ENCODE results near the gene ZNF488. TPM values are rescaled to one million over a fixed set of nuclear protein-coding genes. Genes with fewer than 3 reads are reported as not detected.

ZNF488 gene
- total RNA-seq, 2 experiments from 2014 or later, result 0.12 TPM; not detected in 1

GRCh38 chr10:47326306-47326926 is 57.7 kb downstream of the ZNF488 start:
- H3K36me3 Mint-ChIP-seq, result no peaks in the 10 kb centered on the region
- no peaks in the 10 kb centered on the region for H3K9me3 Mint-ChIP-seq (ENCODE audit: low read depth)
- no peak overlapping the region for H3K27ac Mint-ChIP-seq

GRCh38 chr10:47325303-47326291 is 58.5 kb downstream of the ZNF488 start:
- H3K9me3 Mint-ChIP-seq (ENCODE audit: low read depth), result no peaks in the 10 kb centered on the region
- H3K27ac Mint-ChIP-seq, result no peak overlapping the region
- ATAC-seq (no peak), DNase-seq (no peak)
- no peak overlapping the region for H3K4me3 Mint-ChIP-seq
- CTCF ChIA-PET, result interaction anchor here (2.9 kb wide), 1 partner anchor 15 kb away, joined by 8 read pairs; no protein-coding TSS in a partner anchor
- H3K27me3 Mint-ChIP-seq, result peaks cover 4% of the 10 kb centered on the region
- no peaks in the 10 kb centered on the region for H3K36me3 Mint-ChIP-seq
- H3K4me1 Mint-ChIP-seq, result no peaks in the 10 kb centered on the region

More at GRCh38 chr10:47326306-47326926, 57.7 kb downstream of the ZNF488 start:
- DNase-seq (no peak), ATAC-seq (no peak)
- no peaks in the 10 kb centered on the region for H3K4me1 Mint-ChIP-seq
- CTCF ChIA-PET, result interaction anchor here (2.9 kb wide), 1 partner anchor 14 kb away, joined by 8 read pairs; no protein-coding TSS in a partner anchor
- no peaks in the 10 kb centered on the region for H3K27me3 Mint-ChIP-seq
- no peak overlapping the region for H3K4me3 Mint-ChIP-seq

GRCh38 chr10:47323636-47324296 is 60.3 kb downstream of the ZNF488 start:
- H3K27ac Mint-ChIP-seq, result no peak overlapping the region
- ATAC-seq (no peak), DNase-seq (no peak)
- peaks cover 4% of the 10 kb centered on the region for H3K27me3 Mint-ChIP-seq
- H3K4me3 Mint-ChIP-seq, result no peak overlapping the region
- CTCF ChIA-PET, result interaction anchor here (1.5 to 2.9 kb wide), 4 partner anchors 11 to 276 kb away, joined by 3 to 8 read pairs (median 4); no protein-coding TSS in a partner anchor
- H3K36me3 Mint-ChIP-seq, result no peaks in the 10 kb centered on the region
- no peaks in the 10 kb centered on the region for H3K9me3 Mint-ChIP-seq (ENCODE audit: low read depth)
- H3K4me1 Mint-ChIP-seq, result no peaks in the 10 kb centered on the region

- Mint-ChIP-seq H3K27me3 (peaks cover 4% of the 10 kb centered on the region), H3K36me3 (no peaks in the 10 kb centered on the region), H3K4me1 (no peaks in the 10 kb centered on the region), H3K4me3 (no peak overlapping the region), H3K9me3 (ENCODE audit: low read depth) (no peaks in the 10 kb centered on the region), H3K27ac (no peak overlapping the region)
- CTCF ChIA-PET, result interaction anchor here (0.7 to 1.6 kb wide), 4 partner anchors 10 to 289 kb away, joined by 3 to 4 read pairs (median 4); no protein-coding TSS in a partner anchor
- ATAC-seq, result no peak
- DNase-seq, result no peak
Measured at GRCh38 chr10:47323087-47323486, 61.0 kb downstream of the ZNF488 start.

GRCh38 chr10:47322300-47323061 is 61.6 kb downstream of the ZNF488 start, which contains the start of gene GDF2:
TSS of gene GDF2 (plus strand) at chr10:47322454. CDS start at chr10:47322669, 215 bp downstream.
- Mint-ChIP-seq H3K4me1 (no peaks in the 10 kb centered on the region), H3K9me3 (ENCODE audit: low read depth) (no peaks in the 10 kb centered on the region), H3K27me3 (peaks cover 4% of the 10 kb centered on the region), H3K4me3 (no peak within 1 kb of the TSS), H3K27ac (no peak within 1 kb of the TSS), H3K36me3 (no peaks in the 10 kb centered on the region)
- DNase-seq (no peak), ATAC-seq (no peak)
- CTCF ChIA-PET, result interaction anchor here (0.7 to 1.6 kb wide), 3 partner anchors 11 to 288 kb away, joined by 3 to 4 read pairs (median 3); no protein-coding TSS in a partner anchor

- no peaks in the 10 kb centered on the region for H3K36me3 Mint-ChIP-seq
- peaks cover 4% of the 10 kb centered on the region for H3K27me3 Mint-ChIP-seq
- no peak overlapping the region for H3K4me3 Mint-ChIP-seq
- no peaks in the 10 kb centered on the region for H3K9me3 Mint-ChIP-seq (ENCODE audit: low read depth)
- no peak for DNase-seq
- no peak overlapping the region for H3K27ac Mint-ChIP-seq
- no peaks in the 10 kb centered on the region for H3K4me1 Mint-ChIP-seq
- CTCF ChIA-PET, result interaction anchor here (0.7 kb wide), 1 partner anchor 10 kb away, joined by 3 read pairs; no protein-coding TSS in a partner anchor
- ATAC-seq, result no peak
Measured at GRCh38 chr10:47321521-47322195, 62.4 kb downstream of the ZNF488 start.

GRCh38 chr10:47320812-47321211 is 63.3 kb downstream of the ZNF488 start:
- H3K36me3 Mint-ChIP-seq, result no peaks in the 10 kb centered on the region
- no peaks in the 10 kb centered on the region for H3K4me1 Mint-ChIP-seq
- H3K9me3 Mint-ChIP-seq (ENCODE audit: low read depth), result no peaks in the 10 kb centered on the region
- CTCF ChIA-PET, result interaction anchor here (0.7 kb wide), 1 partner anchor 9 kb away, joined by 3 read pairs; no protein-coding TSS in a partner anchor
- H3K27ac Mint-ChIP-seq, result no peak overlapping the region
- H3K27me3 Mint-ChIP-seq, result peaks cover 4% of the 10 kb centered on the region
- DNase-seq (no peak), ATAC-seq (no peak)
- H3K4me3 Mint-ChIP-seq, result no peak overlapping the region

DNA sequence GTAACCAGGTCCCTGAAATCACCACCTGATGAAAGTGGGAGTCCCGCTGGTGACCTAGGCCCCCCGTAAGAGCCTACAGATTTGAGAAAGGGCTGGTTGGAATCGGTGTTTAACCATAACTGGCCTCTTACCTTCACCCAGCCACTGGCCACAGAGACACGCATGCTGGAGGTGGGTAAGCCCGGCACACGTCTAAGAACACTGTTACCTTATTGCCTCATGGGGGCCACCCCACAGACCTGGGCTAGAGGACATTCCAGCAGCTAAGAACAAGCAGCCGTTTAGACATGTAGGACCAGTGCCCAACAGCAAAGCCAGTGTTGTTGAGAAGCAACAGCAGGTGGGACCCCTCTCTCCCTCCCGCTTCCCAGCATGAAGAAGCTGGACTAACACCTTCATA is 64.3 kb downstream of the ZNF488 start:
- Mint-ChIP-seq H3K36me3 (no peaks in the 10 kb centered on the region), H3K4me3 (no peak overlapping the region), H3K9me3 (ENCODE audit: low read depth) (no peaks in the 10 kb centered on the region), H3K27ac (no peak overlapping the region), H3K4me1 (no peaks in the 10 kb centered on the region), H3K27me3 (peaks cover 4% of the 10 kb centered on the region)
- DNase-seq (no peak), ATAC-seq (no peak)
- CTCF ChIA-PET, result no interaction called here

DNA sequence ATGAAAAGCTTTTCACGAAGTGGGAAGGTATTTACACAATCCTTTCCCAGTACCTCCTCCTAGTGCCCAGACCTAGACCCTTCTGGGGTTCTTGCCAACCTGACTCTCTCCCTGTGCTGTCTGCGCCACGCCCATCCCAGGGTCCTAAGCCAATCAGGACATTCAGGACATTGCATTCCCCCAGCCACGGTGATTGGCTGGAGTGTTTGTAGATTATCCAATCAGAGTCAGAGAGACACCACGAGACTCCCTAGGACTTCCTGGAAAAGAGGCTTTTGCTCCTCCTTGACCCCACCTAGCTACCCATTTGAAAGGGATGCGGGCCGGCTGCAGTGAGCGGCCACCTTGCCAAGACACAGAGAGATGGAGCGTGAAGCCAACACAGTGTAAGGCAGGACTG is 65.4 kb downstream of the ZNF488 start:
- Mint-ChIP-seq H3K36me3 (no peaks in the 10 kb centered on the region), H3K27me3 (peaks cover 4% of the 10 kb centered on the region), H3K27ac (no peak overlapping the region), H3K4me3 (no peak overlapping the region), H3K9me3 (ENCODE audit: low read depth) (no peaks in the 10 kb centered on the region), H3K4me1 (no peaks in the 10 kb centered on the region)
- ATAC-seq (no peak), DNase-seq (no peak)
- CTCF ChIA-PET, result no interaction called here

- DNase-seq (no peak), ATAC-seq (no peak)
- H3K9me3 Mint-ChIP-seq (ENCODE audit: low read depth), result no peaks in the 10 kb centered on the region
- CTCF ChIA-PET, result interaction anchor here (2.2 kb wide), 1 partner anchor 293 kb away, joined by 7 read pairs; no protein-coding TSS in a partner anchor
- H3K4me1 Mint-ChIP-seq, result no peaks in the 10 kb centered on the region
- no peaks in the 10 kb centered on the region for H3K36me3 Mint-ChIP-seq
- H3K27ac Mint-ChIP-seq, result no peak overlapping the region
- H3K27me3 Mint-ChIP-seq, result peaks cover 4% of the 10 kb centered on the region
- no peak overlapping the region for H3K4me3 Mint-ChIP-seq
Measured at GRCh38 chr10:47317251-47317650, 66.8 kb downstream of the ZNF488 start.

GRCh38 chr10:47316131-47316530 is 68.0 kb downstream of the ZNF488 start:
- no peak overlapping the region for H3K27ac Mint-ChIP-seq
- H3K27me3 Mint-ChIP-seq, result peaks cover 3% of the 10 kb centered on the region
- ATAC-seq (no peak), DNase-seq (no peak)
- H3K36me3 Mint-ChIP-seq, result no peaks in the 10 kb centered on the region
- CTCF ChIA-PET, result interaction anchor here (2.2 to 8.2 kb wide), 2 partner anchors 269 to 291 kb away, joined by 7 to 155 read pairs; no protein-coding TSS in a partner anchor
- no peaks in the 10 kb centered on the region for H3K9me3 Mint-ChIP-seq (ENCODE audit: low read depth)
- peaks cover 9% of the 10 kb centered on the region for H3K4me1 Mint-ChIP-seq
- H3K4me3 Mint-ChIP-seq, result no peak overlapping the region
